C1 segment of cervical spinal cord (tissue), 14 donors: ENCODE measurements around the gene ADM5.
A peak's percentile ranks its signal among the peaks of the same experiment; 100 is the strongest.

Source experiments
- DNase-seq, 14 donors: peaks; one replicate each; lab custom pipeline; 2025; lab: John Stamatoyannopoulos, UW

Gene ADM5

DNA sequence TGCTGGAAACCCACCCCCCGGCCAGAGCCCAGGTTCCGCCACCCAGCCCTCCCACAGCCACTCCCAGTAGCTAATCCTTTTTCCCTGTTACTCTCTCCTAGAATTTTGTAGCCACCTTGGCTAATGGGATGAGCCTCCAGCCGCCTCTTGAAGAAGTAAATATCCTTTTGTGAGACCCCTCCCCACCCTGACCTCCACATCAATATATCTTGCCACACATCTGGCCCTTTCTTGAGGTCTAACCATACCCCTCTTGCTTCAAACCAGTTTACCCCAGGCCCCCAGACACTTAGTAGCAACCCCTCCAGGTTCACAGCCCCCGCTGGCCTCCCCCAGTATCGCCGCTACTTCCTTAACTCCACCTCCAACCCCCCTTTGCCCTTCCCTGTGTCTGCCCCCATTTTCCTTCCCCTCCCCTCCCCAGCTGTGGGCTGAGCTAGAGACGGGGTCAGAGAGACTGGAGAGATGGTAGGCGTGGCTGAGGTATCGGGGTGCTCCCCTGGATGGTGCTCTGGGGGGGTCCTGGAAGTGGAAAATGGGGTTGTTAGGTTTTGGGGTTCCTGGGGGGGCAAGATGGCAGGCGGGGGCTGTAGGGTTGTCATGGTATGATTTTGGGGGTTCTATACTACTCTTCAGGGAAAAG is 9.5 kb upstream of the ADM5 start:
- no peak for DNase-seq

DNA sequence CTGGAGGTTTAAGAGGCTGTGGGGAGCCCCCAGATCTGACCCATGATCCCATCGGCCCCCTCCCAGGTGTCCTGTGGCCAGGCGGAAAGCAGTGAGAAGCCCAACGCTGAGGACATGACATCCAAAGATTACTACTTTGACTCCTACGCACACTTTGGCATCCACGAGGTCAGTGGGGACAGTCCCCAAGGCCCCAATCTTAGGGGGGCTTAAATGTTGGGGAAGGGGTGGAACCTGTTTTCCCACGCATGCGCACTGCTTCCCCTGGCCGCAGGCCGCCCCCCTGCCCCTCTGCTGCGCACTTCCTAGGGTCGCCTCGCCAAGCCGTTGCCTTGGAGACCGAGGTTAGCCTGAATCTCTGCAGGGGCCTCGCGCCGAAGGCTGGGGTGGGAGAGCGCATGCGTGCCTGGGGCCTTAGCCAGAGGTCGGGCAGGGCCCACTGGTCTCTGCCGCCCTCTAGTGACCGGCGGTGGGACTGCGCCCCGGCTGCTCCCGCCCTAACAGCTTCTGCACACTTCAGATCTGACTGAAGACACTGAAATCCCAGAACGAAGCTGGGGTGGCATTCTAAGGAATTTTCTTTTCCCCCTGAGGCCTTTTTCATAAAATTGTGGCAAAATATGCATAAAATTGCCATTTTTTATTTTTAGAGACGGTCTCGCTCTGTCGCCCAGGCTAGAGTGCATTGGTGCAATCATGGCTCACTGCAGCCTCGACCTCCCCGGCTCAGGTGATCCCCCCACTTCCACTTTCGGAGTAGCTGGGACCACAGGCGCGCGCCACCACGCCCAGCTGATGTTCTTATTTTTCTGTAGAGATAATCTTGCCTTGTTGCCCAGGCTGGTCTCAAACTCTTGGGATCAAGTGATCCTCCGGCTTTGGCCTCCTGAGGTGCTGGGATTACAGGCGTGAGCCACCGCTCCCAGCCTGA is 8.7 kb upstream of the ADM5 start:
- DNase-seq = peak in 13 of 14 donors; percentile 27 to 88 (median 76)

DNA sequence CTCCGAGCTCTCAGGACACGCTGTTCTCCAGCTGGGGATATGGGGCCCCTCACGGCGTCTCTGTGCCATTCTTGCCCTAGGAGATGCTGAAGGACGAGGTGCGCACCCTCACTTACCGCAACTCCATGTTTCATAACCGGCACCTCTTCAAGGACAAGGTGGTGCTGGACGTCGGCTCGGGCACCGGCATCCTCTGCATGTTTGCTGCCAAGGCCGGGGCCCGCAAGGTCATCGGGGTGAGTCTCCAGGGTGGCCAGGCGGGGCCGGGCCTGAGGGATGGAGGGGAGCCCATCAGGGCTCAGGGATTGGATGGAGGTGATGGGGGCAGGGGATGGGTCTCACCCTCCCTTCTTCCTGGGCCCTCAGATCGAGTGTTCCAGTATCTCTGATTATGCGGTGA is 7.6 kb upstream of the ADM5 start:
- DNase-seq = no peak

DNA sequence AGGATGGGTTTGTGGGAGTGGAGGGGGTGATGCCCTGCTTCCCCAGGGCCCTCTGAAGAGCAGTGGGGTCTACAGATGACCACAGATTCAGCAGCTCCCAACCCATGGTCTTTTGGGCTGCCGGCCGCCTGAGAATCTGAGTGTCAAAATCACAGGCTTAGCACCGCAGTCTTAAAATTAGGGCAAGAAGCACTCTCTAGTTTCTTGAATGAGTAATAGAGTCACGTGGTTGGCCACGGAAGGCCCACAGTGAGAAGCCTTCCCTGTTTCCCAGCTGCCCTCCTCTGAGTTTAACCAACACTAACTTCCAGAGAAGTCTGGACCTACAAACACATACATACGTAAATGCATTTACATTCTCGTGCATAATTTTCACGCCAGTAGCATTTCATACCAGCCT is 7.1 kb upstream of the ADM5 start:
- no peak for DNase-seq

DNA sequence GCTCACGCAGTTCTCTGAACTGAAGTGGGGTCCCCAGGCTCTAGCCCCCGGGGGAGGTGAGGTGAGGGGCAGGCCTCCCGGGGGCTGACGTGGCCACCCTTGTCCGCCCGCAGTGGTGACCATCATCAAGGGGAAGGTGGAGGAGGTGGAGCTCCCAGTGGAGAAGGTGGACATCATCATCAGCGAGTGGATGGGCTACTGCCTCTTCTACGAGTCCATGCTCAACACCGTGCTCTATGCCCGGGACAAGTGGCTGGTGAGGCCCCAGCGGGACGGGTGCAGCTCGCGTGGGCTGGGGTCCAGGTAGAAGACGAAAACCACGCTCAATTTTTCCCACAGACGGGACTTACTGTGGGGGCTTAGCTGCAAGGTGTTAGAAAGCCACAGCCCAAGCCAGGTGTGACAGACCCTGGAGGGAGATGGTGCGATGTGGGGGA is 5.6 kb upstream of the ADM5 start:
- DNase-seq = no peak

DNA sequence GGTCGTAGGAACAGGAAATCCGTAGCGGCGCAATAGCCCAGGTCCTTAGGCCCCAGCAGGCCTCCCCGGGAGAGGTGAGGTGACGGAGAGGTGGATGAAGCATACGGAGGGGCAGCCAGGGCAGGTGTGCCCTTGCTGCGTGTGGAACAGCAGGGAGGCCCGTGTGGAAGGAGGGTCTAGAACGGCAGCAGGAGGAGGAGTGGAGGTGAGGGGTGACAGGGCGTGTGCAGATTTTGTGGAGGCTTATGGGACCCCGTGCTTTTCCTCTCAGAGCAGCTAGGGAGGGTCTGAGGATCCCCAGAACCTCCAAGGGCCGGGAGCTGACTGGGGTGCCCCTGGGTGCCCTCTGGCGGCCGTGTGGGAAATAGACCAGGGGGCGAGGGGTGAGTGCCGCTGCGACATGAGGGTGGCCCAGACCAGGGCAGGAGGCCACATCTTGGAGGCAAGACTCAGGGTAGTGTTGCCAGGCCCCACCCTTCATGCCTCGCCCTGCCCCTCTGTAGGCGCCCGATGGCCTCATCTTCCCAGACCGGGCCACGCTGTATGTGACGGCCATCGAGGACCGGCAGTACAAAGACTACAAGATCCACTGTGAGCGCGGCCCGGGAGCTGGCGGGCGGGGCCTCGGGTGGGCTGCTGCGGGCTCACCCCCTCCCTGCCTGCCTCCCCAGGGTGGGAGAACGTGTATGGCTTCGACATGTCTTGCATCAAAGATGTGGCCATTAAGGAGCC is 5.0 kb upstream of the ADM5 start:
- no peak for DNase-seq

DNA sequence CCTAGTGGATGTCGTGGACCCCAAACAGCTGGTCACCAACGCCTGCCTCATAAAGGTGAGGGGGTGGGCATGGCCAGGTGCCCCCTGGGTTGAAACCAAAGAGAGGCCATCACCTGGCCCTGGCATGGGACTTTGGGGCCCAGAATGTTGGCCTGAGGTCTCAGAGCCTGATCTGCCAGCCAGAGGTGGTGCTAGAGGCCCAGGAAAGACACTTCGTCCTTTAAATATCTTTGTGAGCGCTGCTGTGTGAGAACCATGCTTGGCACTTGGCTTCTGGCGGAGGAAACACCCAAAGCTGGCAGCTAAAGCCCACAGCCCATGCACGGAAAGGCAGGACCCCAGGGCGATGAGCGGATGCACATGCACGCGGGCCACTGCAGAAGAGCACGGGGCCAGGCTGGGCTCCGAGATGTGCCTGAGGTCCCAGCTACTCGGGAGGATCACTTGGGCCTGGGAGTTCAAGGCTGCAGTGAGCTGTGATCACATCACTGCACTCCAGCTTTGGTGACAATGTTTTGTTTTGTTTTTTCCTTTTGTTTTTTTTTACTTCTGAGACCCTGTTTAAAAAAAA is 4.3 kb upstream of the ADM5 start:
- DNase-seq = no peak

DNA sequence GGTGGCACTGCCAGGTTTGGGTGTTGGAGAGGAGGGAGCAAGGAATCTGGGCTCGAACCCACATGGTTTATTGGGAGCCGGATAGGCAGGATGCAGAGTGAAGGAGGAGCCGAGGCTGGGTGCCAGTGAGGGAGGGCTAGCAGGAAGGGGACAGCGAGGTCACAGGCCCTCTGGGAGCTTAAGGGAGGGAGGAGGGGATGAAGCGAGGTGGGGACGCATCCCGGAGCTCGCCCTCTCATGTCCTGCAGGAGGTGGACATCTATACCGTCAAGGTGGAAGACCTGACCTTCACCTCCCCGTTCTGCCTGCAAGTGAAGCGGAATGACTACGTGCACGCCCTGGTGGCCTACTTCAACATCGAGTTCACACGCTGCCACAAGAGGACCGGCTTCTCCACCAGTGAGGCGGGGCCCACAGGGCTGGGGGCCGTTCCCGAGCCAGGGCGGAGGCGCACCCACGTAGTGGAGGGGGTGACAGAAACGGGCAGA is 3.5 kb upstream of the ADM5 start:
- DNase-seq = no peak

DNA sequence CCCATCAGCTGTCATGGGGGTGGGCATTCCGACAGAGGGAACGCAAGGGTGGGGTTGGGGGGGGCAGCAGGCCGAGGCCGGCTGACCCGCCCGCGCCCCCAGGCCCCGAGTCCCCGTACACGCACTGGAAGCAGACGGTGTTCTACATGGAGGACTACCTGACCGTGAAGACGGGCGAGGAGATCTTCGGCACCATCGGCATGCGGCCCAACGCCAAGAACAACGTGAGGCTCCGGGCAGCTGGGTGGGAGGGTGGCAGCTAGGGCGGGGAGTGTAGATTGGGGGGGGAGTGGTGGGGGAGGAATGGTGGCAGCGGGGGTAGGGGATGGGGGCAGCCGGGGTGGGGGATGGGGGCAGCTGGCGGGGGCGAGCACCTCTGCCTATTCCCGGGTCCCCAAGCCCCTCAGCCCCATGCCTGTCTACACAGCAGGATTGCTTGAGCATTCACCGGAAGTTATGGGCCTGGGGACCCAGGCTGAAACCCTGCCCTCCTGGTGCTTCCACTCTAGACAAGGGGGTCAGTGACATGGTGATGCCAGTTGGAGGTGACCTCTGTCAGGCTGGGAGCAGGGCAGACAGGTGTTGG is 2.8 kb upstream of the ADM5 start:
- DNase-seq = no peak

DNA sequence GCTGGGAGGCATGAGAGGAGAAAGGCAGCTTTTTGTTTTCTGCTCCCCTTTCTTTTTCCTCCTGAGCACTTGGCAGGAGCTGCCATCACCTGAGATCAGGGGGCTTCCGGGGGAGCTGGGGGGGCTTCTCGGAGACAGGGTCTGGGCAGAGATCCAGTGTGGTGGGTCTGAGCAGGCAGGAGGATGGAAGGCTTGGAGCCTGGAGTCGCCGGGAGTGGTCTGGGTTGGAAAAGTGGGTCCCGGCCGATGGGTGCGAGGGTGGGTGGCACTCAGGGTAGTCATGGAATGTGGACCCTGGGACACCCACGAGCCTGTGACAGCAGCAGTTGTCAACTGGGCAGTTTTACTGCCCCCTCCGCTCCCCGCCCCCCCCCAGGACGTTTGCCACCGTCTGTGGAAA is 2.2 kb upstream of the ADM5 start:
- no peak for DNase-seq

DNA sequence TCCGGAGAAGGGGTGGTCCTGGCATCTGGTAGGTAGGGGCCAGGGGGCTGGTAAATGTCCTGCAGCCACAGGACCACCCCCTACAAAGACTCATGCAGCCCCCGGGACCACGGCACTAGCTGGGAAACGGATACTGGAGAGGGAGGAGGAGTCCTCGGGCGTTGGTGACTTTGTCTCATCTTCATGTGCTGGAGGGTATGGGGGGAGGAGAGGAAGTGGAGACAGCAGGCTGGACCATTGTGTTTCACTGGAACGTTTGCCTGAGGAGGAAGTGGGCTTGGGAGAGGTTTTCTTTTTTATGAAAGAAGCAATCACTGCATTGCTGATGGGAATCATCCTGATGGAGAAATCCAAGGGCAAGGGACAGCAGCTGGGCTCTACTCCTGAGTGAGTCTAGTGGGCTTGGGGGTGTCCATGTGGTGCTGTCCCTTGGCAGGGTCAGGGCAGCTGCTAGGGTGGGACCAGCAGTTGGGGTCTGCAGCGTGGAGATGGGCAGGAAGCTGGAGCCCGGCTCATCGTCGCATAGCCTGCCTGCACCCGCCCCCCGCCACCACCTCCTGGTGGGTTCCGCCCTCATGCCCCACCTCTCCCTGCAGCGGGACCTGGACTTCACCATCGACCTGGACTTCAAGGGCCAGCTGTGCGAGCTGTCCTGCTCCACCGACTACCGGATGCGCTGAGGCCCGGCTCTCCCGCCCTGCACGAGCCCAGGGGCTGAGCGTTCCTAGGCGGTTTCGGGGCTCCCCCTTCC is 1.7 kb upstream of the ADM5 start:
- DNase-seq = no peak

DNA sequence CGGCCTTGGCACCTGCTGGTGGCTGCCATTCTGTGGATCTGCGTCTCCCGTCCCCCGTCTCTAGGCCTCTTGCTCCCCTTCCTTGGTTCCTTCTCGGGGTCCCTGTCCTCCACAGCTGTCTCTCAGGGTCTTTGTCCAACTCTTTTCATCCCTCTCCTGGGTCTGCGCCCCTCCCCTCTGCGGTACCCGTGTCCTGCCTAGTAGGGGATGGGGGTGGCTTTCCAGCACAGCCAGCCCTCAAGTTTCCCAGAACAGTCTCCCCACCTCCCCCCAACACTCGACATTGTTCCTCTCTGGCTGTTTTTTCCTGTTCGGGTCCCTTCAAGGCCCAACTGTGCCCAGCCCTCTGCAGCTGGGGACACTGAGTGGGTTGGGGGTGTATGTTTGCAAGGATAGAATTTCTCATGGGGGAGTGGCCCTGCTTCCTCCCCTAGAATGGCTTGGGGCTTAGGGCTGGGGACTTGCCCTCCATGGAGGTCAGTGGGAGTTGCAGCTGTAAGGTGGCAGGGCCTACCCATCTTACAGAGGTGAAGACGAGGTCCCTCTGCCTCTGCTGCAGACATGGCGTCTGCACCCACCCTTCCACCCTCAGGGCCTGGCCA is 762 bp upstream of the ADM5 start:
- no peak for DNase-seq

DNA sequence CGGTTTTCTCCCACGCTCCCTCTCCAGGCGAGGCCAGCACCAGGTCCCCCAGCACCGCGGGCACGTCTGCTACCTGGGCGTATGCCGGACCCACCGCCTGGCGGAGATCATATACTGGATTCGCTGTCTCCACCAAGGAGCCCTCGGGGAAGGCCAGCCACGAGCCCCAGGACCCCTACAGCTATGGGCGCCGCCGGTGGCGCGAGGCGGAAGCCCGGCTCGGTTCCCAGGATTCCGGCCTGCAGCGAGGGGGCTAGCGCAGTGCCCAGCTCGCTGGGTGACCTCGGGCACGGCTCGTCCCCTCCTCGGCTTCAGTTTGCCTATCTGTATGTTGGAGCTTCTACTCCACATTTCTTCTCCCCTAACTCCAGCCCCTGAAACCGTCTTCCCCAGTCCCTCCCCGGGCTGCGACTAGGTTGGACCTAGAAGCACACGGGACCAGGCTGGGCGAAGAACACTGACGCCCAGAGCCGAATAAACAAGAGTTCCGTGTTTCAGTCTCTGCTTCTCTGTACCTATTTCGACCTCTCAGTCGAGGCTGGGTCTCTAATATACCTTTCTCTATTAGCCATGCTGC is 773 bp downstream of the ADM5 start:
- DNase-seq = peak in 2 of 14 donors; percentile 27 to 30

DNA sequence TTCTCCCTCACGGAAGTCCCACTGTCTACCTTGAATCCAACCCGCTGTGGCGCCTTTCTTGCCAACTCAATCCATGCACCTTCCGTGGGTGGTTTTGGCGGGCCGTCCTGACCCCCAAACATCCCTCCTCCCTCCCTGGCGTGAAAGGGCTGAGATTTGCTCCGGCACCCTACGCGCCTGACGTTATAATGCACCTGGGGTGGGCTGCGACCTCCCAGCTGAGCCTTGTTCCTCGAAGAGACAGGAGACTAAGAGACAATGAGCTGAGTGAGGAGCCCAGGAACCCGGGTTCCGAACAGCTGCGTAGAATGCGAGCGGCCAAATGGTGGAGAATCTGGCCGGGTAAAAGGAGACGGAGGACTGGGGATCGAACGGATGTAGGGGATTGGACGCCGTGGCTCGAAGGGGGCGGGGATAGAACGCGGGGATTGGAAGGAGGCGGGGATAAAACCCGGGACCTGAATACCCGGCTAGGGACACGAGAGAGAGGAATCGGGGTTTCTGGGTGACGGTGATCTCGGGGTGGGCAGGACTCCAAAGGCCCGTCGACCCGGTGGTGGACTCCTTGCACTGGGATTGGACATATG is 1.4 kb downstream of the ADM5 start, which contains the start of gene CPT1C:
CPT1C (plus strand) TSS at position 461 of the 587 bp plus-strand sequence. CDS start 1,137 bp downstream, outside the sequence.
- DNase-seq = peak in 12 of 14 donors; percentile 39 to 93 (median 70)

DNA sequence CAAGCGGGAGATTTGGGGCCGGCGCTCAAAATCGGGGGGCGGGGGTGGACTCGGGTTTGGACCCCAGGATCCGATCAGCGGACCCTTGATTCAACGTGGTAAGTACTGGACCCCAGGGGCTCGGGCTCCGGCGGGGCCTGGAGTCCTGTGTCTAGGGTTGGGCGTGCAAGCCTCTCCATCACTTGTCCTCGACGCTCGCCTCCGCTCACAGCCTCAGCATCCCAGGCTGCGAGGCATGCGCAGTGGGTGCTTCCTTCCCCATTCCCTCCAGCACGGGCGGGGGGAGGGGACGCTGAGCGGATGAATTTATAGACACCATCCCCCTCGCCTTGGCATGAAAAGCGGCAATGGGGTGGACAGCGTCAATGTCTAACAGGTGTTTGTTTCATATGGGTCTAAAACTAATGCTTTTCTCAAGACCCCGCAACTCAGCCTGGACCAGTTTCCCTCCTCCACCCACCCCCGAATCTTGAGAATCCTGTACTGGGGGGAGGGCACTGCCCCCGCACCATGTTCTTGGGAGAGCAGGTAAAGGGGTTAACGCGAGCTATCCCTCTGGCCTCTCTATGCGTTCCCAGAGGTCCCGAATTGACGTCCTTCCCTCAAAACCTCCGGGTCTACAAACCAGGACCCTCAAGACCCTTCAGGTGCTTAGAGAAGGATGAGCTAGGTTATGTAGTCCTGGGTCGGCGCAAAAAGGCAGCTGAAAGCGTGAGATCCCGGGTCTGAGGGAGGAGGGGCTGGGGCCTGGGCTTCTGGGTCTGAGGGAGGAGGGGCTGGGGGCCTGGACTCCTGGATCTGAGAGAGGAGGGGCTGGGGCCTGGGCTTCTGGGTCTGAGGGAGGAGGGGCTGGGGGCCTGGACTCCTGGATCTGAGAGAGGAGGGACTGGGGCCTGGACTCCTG is 2.1 kb downstream of the ADM5 start:
- peak in 12 of 14 donors; percentile 34 to 85 (median 66) for DNase-seq

DNA sequence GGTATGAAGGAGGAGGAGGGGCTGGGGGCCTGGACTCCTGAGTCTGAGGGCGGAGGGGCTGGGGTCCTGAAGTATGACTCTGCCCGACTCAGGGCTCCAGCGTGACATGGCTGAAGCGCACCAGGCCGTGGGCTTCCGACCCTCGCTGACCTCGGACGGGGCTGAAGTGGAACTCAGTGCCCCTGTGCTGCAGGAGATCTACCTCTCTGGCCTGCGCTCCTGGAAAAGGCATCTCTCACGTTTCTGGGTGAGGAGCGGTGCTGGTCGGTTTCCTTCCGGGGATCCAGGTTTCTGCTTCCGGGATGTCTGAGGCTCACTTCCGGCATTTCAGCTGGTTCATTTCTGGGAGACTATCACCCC is 2.7 kb downstream of the ADM5 start:
- DNase-seq = peak in 1 of 14 donors; percentile 75

DNA sequence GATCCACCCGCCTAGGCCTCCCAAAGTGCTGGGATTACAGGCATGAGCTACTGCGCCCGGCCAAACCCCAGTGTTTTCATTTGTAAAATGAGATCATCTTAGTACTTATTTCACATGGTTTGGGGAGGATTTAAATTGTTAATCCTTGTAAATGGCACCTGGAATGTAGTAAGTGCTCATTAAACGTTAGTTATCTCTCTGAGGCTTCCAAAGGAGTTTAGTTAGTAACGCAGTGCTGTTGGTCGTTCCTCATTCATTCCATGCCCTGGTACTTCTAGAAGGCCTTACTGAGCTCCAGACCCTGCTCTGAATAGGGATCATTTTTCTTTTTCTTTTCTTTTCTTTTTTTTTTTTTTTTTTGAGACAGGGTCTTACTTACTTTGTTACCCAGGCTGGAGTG is 6.7 kb downstream of the ADM5 start:
- DNase-seq = no peak

DNA sequence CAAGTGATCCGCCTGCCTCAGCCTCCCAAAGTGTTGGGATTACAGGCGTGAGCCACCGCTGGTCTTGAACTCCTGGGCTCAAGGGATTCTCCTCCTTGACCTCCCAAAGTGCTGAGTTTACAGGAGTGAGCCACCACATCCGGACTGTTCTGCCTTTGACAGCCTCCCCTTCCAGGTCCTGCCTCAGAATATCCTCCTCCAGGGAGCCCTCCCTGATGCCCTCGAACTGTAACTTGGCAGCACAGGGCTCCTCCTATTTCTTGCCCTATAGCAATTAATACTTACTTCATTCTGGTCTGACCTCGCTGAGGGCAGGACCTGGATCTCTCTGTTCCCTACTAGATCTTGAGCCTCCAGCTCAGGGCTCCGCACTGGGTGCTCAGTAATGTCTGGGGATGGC is 7.5 kb downstream of the ADM5 start:
- no peak for DNase-seq
